Left lung (tissue), 10 donors: ENCODE results near the gene NCOA6. TPM values are rescaled to one million over a fixed set of nuclear protein-coding genes. Genes with fewer than 3 reads are reported as not detected.
A peak's percentile ranks its signal among the peaks of the same experiment; 100 is the strongest.
"Not testable (repeated sequence)": the region's sequence is repeated elsewhere in the genome, so short reads cannot be mapped to it uniquely, and the experiment has no call there.

Experiments used
- ATAC-seq: fragments of 200-7000 bp; cut with Tn5 transposase; one replicate; pipeline ENCODE4 v1.9.1; 2020; ENCODE audit warnings: moderate library complexity
- DNase-seq, 4 donors: peaks; one replicate each; pipeline ENCODE4 v3.0.0-alpha.2; 2013 to 2020
- H3K27ac ChIP-seq, 2 donors: fragments of 200-600 bp; sonication (generic) in 1 of 2; one replicate each; pipeline versions ENCODE4 v1.5.0 to v1.8.0; 2020 to 2021
- H3K27me3 ChIP-seq, 2 donors: fragments of 200-600 bp; sonication (generic) in 1 of 2; one replicate each; pipeline versions ENCODE4 v1.5.0 to v1.8.0; 2020 to 2021
- H3K36me3 ChIP-seq, 2 donors: fragments of 200-600 bp; sonication (generic) in 1 of 2; one replicate each; pipeline versions ENCODE4 v1.5.0 to v1.8.0; 2020 to 2021
- H3K4me1 ChIP-seq, 2 donors: fragments of 200-600 bp; one replicate each; pipeline ENCODE4 v1.8.0; 2021
- H3K4me3 ChIP-seq, 2 donors: fragments of 200-600 bp; sonication (generic) in 1 of 2; one replicate each; pipeline versions ENCODE4 v1.5.0 to v1.8.0; 2020 to 2021; ENCODE audit warnings: mild to moderate bottlenecking in 1 of 2
- H3K9me3 ChIP-seq, 2 donors: fragments of 200-600 bp; sonication (generic) in 1 of 2; one replicate each; pipeline versions ENCODE4 v1.5.0 to v1.8.0; 2020 to 2021
- intact Hi-C, 2 donors: fragments of 100-400 bp; cut with DNase I; formaldehyde crosslinking; loops; one replicate each; pipeline versions ENCODE4 v1.11.2 to v1.14.2; 2022
- polyA plus RNA-seq, 6 donors: library from polyadenylated mRNA; unstranded; fragments of 120-200 nt; gene quantifications; one replicate each; pipeline ENCODE4 v1.2.1, GENCODE V29; 2013; ENCODE audit not compliant: insufficient read length in 6 of 6
- total RNA-seq, 2 donors: library from RNA; stranded (reverse); fragmentation: NEBNext Ultra II Directional; extraction: Animal tissue kit (Norgen Biotek cat#: 25700); gene quantifications; one replicate each; pipeline ENCODE4 v1.2.1, GENCODE V29; 2021
- TF ChIP-seq, protein P1 (sequence below), 2 donors: fragments of 200-600 bp; sonication (generic) in 1 of 2; IDR thresholded peaks; one replicate each; pipeline versions ENCODE4 v1.5.0 to v1.8.0; 2021; ENCODE audit warnings: antibody characterized with exemption in 2 of 2
- donor health status: DM: no; HTN: yes; CAD: no.
- donor health status: DM: no; HTN: no; CAD: no.

Gene NCOA6
- total and polyA plus RNA-seq, 8 donors: 26.0 to 52.3 (median 45.0) TPM

- intact Hi-C loops: no loop called here
- H3K27ac ChIP-seq: no peak overlapping the region
- no peaks in the 10 kb centered on the region for H3K27me3 ChIP-seq
- TF ChIP-seq, protein P1, sequence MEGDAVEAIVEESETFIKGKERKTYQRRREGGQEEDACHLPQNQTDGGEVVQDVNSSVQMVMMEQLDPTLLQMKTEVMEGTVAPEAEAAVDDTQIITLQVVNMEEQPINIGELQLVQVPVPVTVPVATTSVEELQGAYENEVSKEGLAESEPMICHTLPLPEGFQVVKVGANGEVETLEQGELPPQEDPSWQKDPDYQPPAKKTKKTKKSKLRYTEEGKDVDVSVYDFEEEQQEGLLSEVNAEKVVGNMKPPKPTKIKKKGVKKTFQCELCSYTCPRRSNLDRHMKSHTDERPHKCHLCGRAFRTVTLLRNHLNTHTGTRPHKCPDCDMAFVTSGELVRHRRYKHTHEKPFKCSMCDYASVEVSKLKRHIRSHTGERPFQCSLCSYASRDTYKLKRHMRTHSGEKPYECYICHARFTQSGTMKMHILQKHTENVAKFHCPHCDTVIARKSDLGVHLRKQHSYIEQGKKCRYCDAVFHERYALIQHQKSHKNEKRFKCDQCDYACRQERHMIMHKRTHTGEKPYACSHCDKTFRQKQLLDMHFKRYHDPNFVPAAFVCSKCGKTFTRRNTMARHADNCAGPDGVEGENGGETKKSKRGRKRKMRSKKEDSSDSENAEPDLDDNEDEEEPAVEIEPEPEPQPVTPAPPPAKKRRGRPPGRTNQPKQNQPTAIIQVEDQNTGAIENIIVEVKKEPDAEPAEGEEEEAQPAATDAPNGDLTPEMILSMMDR (IDR thresholded peaks at IDR 0.05): no peak
- H3K36me3 ChIP-seq: peaks cover 0 to 37% of the 10 kb centered on the region in 2 donors
- no peak for ATAC-seq
- no peak overlapping the region for H3K4me3 ChIP-seq
- DNase-seq: no peak
- H3K4me1 ChIP-seq: peaks cover 10 to 45% of the 10 kb centered on the region in 2 donors
- H3K9me3 ChIP-seq: no peaks in the 10 kb centered on the region
These were observed 32.6 kb downstream of the NCOA6 start for GRCh38 chr20:34792687-34793363.

DNA sequence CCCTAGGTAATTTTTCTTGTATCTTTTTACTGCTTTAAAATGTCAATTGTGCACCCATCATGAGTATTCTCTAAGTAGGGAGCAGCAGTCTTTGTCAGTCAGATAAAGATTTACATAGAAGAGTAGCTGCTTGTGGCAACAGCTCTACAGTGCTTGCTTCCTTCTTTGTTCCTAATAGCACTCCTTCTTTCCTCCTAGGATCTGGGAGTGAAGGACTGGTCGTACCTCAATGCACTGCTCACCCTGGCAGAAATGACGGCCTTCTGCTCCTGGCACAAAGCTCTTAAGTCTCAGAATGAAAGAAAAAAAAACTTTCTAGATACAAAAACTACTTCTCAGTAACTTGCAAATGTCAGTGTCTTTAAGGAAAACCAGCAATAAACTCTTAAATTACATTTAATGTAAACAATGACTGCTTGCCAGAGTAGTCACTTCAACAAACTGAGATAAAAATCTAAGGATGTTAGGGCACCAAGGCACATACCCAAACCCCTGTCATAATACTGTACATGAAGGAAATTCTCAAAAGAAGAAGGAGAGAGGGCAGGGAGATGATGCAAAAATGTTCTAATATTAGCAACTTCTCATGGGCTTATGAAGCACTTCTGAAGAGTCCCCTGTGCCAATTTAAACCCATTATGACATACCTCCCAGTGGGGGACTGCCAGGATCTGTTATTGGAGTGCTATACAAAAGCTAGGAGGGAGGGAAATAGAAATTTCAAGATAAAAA, 34.0 kb downstream of the NCOA6 start:
- Histone ChIP-seq H3K27ac (peak overlapping the region in 1 of 2 donors; percentile 37), H3K4me1 (peaks cover 10 to 45% of the 10 kb centered on the region in 2 donors), H3K4me3 (no peak overlapping the region), H3K36me3 (peaks cover 0 to 42% of the 10 kb centered on the region in 2 donors), H3K27me3 (no peaks in the 10 kb centered on the region), H3K9me3 (no peaks in the 10 kb centered on the region)
- TF ChIP-seq, protein P1 (IDR thresholded peaks at IDR 0.05): no peak
- ATAC-seq (peak; percentile 75), DNase-seq (peak in 2 of 4 donors; percentile 6 to 24)
- intact Hi-C loops: no loop called here

GRCh38 chr20:34781220-34781619, 44.2 kb downstream of the NCOA6 start:
- Histone ChIP-seq H3K9me3 (no peaks in the 10 kb centered on the region), H3K36me3 (peaks cover 0 to 56% of the 10 kb centered on the region in 2 donors), H3K4me3 (no peak overlapping the region), H3K27ac (no peak overlapping the region), H3K27me3 (no peaks in the 10 kb centered on the region), H3K4me1 (no peaks in the 10 kb centered on the region)
- TF ChIP-seq, protein P1 (IDR thresholded peaks at IDR 0.05): no peak
- intact Hi-C loops: no loop called here
- ATAC-seq: no peak
- no peak for DNase-seq

- DNase-seq, ATAC-seq, H3K4me3 ChIP-seq, H3K27ac ChIP-seq, H3K9me3 ChIP-seq, intact Hi-C loops, H3K27me3 ChIP-seq, H3K4me1 ChIP-seq: not testable (repeated sequence)
- peaks cover 0 to 65% of the 10 kb centered on the region in 2 donors for H3K36me3 ChIP-seq
These were observed 45.2 kb downstream of the NCOA6 start for GRCh38 chr20:34780291-34780690.

GRCh38 chr20:34776177-34776576, 49.3 kb downstream of the NCOA6 start:
- no peak overlapping the region for H3K4me3 ChIP-seq
- H3K27ac ChIP-seq: no peak overlapping the region
- no peaks in the 10 kb centered on the region for H3K9me3 ChIP-seq
- peaks cover 0 to 80% of the 10 kb centered on the region in 2 donors for H3K36me3 ChIP-seq
- TF ChIP-seq, protein P1 (IDR thresholded peaks at IDR 0.05): no peak
- DNase-seq: peak in 1 of 4 donors; percentile 31
- H3K27me3 ChIP-seq: no peaks in the 10 kb centered on the region
- no peak for ATAC-seq
- intact Hi-C loops: no loop called here
- H3K4me1 ChIP-seq: no peaks in the 10 kb centered on the region
